GM13977 (cell line): ENCODE data around the gene MOGAT1.
"Not testable (repeated sequence)": the region's sequence is repeated elsewhere in the genome, so short reads cannot be mapped to it uniquely, and the experiment has no call there.

Source experiments
- DNase-seq: peaks from one replicate; pipeline ENCODE4 v3.0.0; 2012; ENCODE audit warnings: low spot score
- CTCF ChIP-seq: IDR thresholded peaks from 2 replicates; pipeline ENCODE4 v1.5.1; 2012; ENCODE audit warnings: mild to moderate bottlenecking, control low read depth; ENCODE audit not compliant: insufficient read depth; ENCODE audit errors: extremely low read depth, missing control alignments
- in situ Hi-C: fragments of 300-500 bp; cut with MboI; formaldehyde crosslinking; loops from one replicate; pipeline ENCODE4 v1.12.0; 2022; ENCODE audit warnings: low sequenced_read_pairs, low pct_unique_long_range_greater_than_20kb, mixed read lengths, inconsistent platforms; ENCODE audit not compliant: unreplicated experiment

The MOGAT1 gene

GRCh38 chr2:222677981-222678380 is 6.5 kb downstream of the MOGAT1 start:
- DNase-seq, result no peak
- in situ Hi-C loops, result no loop called here

GRCh38 chr2:222683805-222684204 is 12.3 kb downstream of the MOGAT1 start:
- in situ Hi-C loops, result no loop called here
- DNase-seq, result no peak
- TF ChIP-seq CTCF, result no peak

More at GRCh38 chr2:222677981-222678380, 6.5 kb downstream of the MOGAT1 start:
- TF ChIP-seq CTCF, result no peak

GRCh38 chr2:222686086-222686750 is 14.8 kb downstream of the MOGAT1 start:
- no peak for DNase-seq
- no peak for TF ChIP-seq CTCF
- in situ Hi-C loops, result no loop called here

GRCh38 chr2:222688917-222689316 is 17.5 kb downstream of the MOGAT1 start:
- in situ Hi-C loops, result no loop called here
- no peak for DNase-seq
- no peak for TF ChIP-seq CTCF

- in situ Hi-C loops, result no loop called here
- DNase-seq, result no peak
These were observed 17.9 kb downstream of the MOGAT1 start for GRCh38 chr2:222689322-222689721.

GRCh38 chr2:222690564-222691200 is 19.2 kb downstream of the MOGAT1 start:
- DNase-seq, result peak; percentile 83
- in situ Hi-C loops, result loop anchor here (10.0 kb wide), 1 partner anchor 214 kb away; no protein-coding TSS in a partner anchor
- TF ChIP-seq CTCF, result peak; percentile 100

More at GRCh38 chr2:222689322-222689721, 17.9 kb downstream of the MOGAT1 start:
- no peak for TF ChIP-seq CTCF

GRCh38 chr2:222693413-222693812 is 22.0 kb downstream of the MOGAT1 start:
- DNase-seq, result not testable (repeated sequence)
- in situ Hi-C loops, result loop anchor here (10.0 kb wide), 1 partner anchor 211 kb away; no protein-coding TSS in a partner anchor
